Activated CD8-positive, alpha-beta memory T cell treated with anti-CD3 and anti-CD28 coated beads, Interleukin-2, amount 10 ng/mL, durations not matched to agents 7 days and 5 days (primary cell): ENCODE measurements around the gene YIPF5. TPM values are rescaled to one million over a fixed set of nuclear protein-coding genes. Genes with fewer than 3 reads are reported as not detected.

Experiments
- ATAC-seq: fragments of 150-1000 bp; cut with Tn5 transposase; one replicate; pipeline ENCODE4 v1.10.0; 2021; ENCODE audit warnings: moderate library complexity
- CTCF ChIA-PET: fragments of 350-600 bp; sonication (Branson Sonifier 250); formaldehyde crosslinking; loops from one replicate; lab custom pipeline; 2021; ENCODE audit warnings: antibody characterized with exemption; lab: Charles Lee
- DNase-seq: peaks from one replicate; pipeline ENCODE4 v3.0.0-alpha.2; 2020
- H3K27ac Mint-ChIP-seq: one replicate; pipeline ENCODE4 v1.8.0; 2021; ENCODE audit warnings: mild to moderate bottlenecking, mixed read lengths
- H3K27me3 Mint-ChIP-seq: one replicate; pipeline ENCODE4 v1.8.0; 2021; ENCODE audit warnings: mixed read lengths
- H3K36me3 Mint-ChIP-seq: one replicate; pipeline ENCODE4 v1.8.0; 2021; ENCODE audit warnings: mild to moderate bottlenecking, mixed read lengths
- H3K4me1 Mint-ChIP-seq: one replicate; pipeline ENCODE4 v1.8.0; 2021; ENCODE audit warnings: mixed read lengths
- H3K4me3 Mint-ChIP-seq: one replicate; pipeline ENCODE4 v1.8.0; 2021; ENCODE audit warnings: mild to moderate bottlenecking, moderate library complexity, mixed read lengths
- H3K9me3 Mint-ChIP-seq: one replicate; pipeline ENCODE4 v1.8.0; 2022; ENCODE audit warnings: low read depth, mixed read lengths
- total RNA-seq, 2 experiments: library from RNA; stranded (reverse); gene quantifications; one replicate each; pipeline ENCODE4 v1.2.3, GENCODE V29; 2021

Gene YIPF5
- total RNA-seq, 2 experiments from 2014 or later: 26.9 to 34.3 TPM

GRCh38 chr5:144195448-144195847, 25.0 kb upstream of the YIPF5 start:
- CTCF ChIA-PET: interaction anchor here (0.8 to 1.0 kb wide), 2 partner anchors 8 to 10 kb away, joined by 3 to 4 read pairs; no protein-coding TSS in a partner anchor
- peaks cover 21% of the 10 kb centered on the region for H3K27me3 Mint-ChIP-seq
- no peak overlapping the region for H3K4me3 Mint-ChIP-seq
- no peaks in the 10 kb centered on the region for H3K36me3 Mint-ChIP-seq
- DNase-seq (no peak), ATAC-seq (no peak)
- peaks cover 12% of the 10 kb centered on the region for H3K4me1 Mint-ChIP-seq
- H3K27ac Mint-ChIP-seq: no peak overlapping the region
- no peaks in the 10 kb centered on the region for H3K9me3 Mint-ChIP-seq

- peaks cover 15% of the 10 kb centered on the region for H3K27me3 Mint-ChIP-seq
- peaks cover 24% of the 10 kb centered on the region for H3K4me1 Mint-ChIP-seq
- H3K36me3 Mint-ChIP-seq: no peaks in the 10 kb centered on the region
- CTCF ChIA-PET: interaction anchor here (1.3 to 1.5 kb wide), 2 partner anchors 10 to 51 kb away, joined by 3 to 7 read pairs; no protein-coding TSS in a partner anchor
- no peak for DNase-seq
- H3K4me3 Mint-ChIP-seq: no peak overlapping the region
- no peaks in the 10 kb centered on the region for H3K9me3 Mint-ChIP-seq
- H3K27ac Mint-ChIP-seq: no peak overlapping the region
- no peak for ATAC-seq
Measured at GRCh38 chr5:144194144-144194543, 23.7 kb upstream of the YIPF5 start.

- Mint-ChIP-seq H3K9me3 (no peaks in the 10 kb centered on the region), H3K36me3 (no peaks in the 10 kb centered on the region), H3K4me1 (peaks cover 39% of the 10 kb centered on the region), H3K27ac (no peak overlapping the region), H3K4me3 (no peak overlapping the region), H3K27me3 (peaks cover 4% of the 10 kb centered on the region)
- CTCF ChIA-PET: interaction anchor here (0.8 to 3.8 kb wide), 5 partner anchors 9 to 1475 kb away, joined by 3 to 27 read pairs (median 3); partner anchors contain the start of genes KCTD16 and YIPF5
- ATAC-seq: no peak
- no peak for DNase-seq
Measured at GRCh38 chr5:144192661-144193060, 22.2 kb upstream of the YIPF5 start.

- Mint-ChIP-seq H3K9me3 (no peaks in the 10 kb centered on the region), H3K27me3 (no peaks in the 10 kb centered on the region), H3K36me3 (no peaks in the 10 kb centered on the region), H3K27ac (no peak overlapping the region), H3K4me3 (no peak overlapping the region), H3K4me1 (peaks cover 46% of the 10 kb centered on the region)
- DNase-seq: peak; percentile 50
- CTCF ChIA-PET: interaction anchor here (0.7 to 3.8 kb wide), 10 partner anchors 8 to 1475 kb away, joined by 3 to 27 read pairs (median 3); partner anchors contain the start of genes KCTD16 and YIPF5
- peak; percentile 79 for ATAC-seq
Measured at GRCh38 chr5:144191998-144192397, 21.5 kb upstream of the YIPF5 start.

DNA sequence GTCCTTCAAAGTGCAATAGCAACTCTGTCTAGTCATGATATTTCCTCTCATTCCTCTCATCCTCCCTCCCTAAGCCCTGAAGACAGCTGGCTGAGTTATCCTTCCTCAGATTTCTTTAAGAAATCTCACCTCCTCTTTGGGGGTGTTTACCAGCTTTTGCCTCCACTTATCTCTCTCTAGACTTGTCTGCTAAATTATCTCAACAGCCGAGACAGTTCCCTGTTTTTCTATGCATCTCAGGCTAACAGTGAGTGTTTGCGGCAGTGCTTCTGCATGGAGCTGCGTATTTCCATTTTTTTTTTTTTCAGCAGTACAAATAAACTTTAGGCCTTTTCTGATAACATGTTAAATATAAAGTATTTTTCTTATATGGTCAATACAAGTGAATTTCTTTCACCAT, 21.1 kb upstream of the YIPF5 start:
- DNase-seq: no peak
- no peak for ATAC-seq
- H3K4me3 Mint-ChIP-seq: no peak overlapping the region
- no peaks in the 10 kb centered on the region for H3K36me3 Mint-ChIP-seq
- H3K4me1 Mint-ChIP-seq: peaks cover 49% of the 10 kb centered on the region
- no peaks in the 10 kb centered on the region for H3K27me3 Mint-ChIP-seq
- CTCF ChIA-PET: interaction anchor here (0.7 to 3.8 kb wide), 7 partner anchors 8 to 1188 kb away, joined by 3 to 27 read pairs (median 3); partner anchors contain the start of genes KCTD16 and YIPF5
- no peaks in the 10 kb centered on the region for H3K9me3 Mint-ChIP-seq
- no peak overlapping the region for H3K27ac Mint-ChIP-seq

DNA sequence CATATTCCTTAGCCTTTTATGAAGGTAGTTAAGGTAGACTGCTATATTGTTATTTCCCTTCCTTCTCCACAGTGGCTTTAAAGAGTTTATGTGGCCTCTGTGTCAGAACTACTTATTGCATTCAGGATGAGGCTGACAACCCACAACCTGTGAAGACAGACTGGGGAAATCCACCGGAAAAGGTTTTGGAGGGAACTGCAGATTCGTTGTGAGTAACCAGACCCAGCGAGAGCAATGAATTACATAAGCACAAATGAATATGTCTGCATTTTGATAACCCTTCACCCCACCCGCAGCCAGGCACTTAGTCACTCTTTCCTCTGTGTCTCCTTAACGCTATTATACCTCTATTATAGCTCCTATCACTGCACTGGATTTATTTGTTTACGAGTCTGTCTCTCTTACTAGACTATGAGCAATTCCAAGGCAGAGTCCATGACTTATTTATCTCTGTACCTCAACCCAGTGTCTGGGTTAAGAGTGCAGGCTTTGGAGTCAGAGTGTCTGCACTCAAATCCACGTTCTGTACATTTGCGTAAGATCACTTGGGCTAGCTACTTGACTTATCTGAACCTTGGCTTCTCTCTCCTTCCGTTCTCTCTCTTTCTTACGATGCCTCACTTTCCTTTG, 19.5 kb upstream of the YIPF5 start:
- Mint-ChIP-seq H3K4me1 (peaks cover 55% of the 10 kb centered on the region), H3K36me3 (no peaks in the 10 kb centered on the region), H3K4me3 (peak overlapping the region; percentile 56), H3K27ac (peak overlapping the region; percentile 88), H3K9me3 (no peaks in the 10 kb centered on the region), H3K27me3 (no peaks in the 10 kb centered on the region)
- DNase-seq: peak; percentile 89
- CTCF ChIA-PET: interaction anchor here (1.0 to 3.8 kb wide), 3 partner anchors 14 to 47 kb away, joined by 3 to 27 read pairs (median 3); partner anchors contain the start of genes KCTD16 and YIPF5
- peak; percentile 77 for ATAC-seq

DNA sequence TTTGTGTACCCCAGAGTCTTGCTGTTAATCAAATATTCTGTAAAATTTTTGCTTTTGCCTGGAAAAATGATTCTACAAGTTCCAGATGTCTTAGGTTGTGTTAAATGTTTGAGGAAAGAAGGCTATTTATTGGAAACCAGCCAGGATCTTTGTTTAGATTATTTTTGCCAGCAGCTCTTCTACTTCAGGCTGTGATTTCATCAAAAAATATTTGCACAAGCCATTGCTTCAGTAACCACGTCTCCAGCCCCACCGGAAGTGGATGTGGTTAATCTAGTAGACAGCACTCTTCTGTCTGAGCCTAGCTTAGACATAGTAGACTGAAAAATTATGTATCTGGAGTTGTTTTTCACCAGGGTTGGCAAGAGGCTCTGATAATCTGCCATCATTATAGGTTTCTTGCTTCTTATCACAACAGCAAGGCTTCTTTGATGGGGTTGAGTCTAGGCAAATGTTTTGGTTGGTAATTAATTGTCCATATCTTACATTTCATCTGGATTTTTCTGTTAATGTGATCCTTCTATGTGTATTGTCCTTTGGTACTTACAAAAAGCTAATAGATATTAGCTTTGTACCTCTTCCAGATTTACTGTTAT, 17.3 kb upstream of the YIPF5 start:
- peak; percentile 49 for ATAC-seq
- Mint-ChIP-seq H3K27ac (peak overlapping the region; percentile 88), H3K27me3 (no peaks in the 10 kb centered on the region), H3K4me1 (peaks cover 59% of the 10 kb centered on the region), H3K9me3 (no peaks in the 10 kb centered on the region), H3K36me3 (no peaks in the 10 kb centered on the region), H3K4me3 (peak overlapping the region; percentile 38)
- DNase-seq: peak; percentile 95
- CTCF ChIA-PET: interaction anchor here (0.6 to 1.8 kb wide), 7 partner anchors 9 to 1361 kb away, joined by 3 to 9 read pairs (median 3); partner anchors contain the start of genes KCTD16 and YIPF5

DNA sequence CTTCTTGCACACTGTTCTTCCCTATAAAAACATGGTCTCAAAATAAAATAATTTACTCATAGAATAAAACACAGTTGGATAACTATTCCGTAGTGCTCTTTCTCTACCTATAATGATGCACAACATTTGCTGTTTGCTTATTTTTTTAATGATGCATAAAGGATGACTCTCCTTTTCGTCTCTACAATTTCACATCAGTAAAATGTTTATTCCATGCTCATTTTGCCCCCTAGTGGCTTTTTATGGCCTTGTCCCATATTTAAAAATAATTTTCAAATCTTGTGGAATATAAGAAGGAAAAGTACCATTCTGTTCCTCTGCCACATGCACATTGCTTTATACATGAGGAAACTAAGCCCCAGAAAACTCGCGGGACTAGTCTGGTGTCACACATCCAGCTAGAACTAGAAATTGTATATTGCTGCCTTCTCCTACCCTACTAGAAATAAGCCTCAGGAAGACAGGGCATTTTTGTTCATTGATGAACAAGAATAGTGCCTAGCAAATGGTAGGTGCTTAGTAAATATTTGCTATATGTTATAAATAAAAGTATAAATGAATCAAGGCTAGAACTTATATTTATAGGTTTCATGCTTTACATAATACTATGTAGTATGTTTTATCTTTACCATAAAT, 12.9 kb upstream of the YIPF5 start:
- Mint-ChIP-seq H3K9me3 (no peaks in the 10 kb centered on the region), H3K27ac (no peak overlapping the region)
- DNase-seq: no peak

DNA sequence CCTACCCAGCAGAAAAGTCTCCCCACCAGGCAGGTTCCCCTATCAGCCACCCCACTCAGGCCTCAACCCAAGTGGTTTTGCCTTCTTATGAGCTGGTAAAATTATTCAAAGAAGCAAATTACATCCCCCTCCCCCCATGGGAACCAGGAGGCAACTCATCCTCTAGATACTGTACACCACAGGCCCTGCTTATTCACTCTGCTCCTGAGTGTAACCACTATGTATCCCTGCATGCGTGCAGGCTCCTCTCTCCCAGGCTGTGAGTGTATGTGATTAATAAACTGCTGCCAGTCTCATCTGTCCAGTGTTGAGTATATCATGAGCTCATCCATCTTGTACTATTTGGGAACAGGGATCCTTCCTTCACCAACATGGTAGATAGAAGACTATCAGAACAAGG, 8.8 kb upstream of the YIPF5 start:
- Mint-ChIP-seq H3K4me1 (peaks cover 15% of the 10 kb centered on the region), H3K9me3 (no peaks in the 10 kb centered on the region), H3K36me3 (no peaks in the 10 kb centered on the region), H3K4me3 (no peak overlapping the region), H3K27ac (no peak overlapping the region), H3K27me3 (peaks cover 5% of the 10 kb centered on the region)
- DNase-seq: no peak
- CTCF ChIA-PET: no interaction called here
- no peak for ATAC-seq

More for the DNA sequence above, 12.9 kb upstream of the YIPF5 start:
- ATAC-seq: no peak
- Mint-ChIP-seq H3K27me3 (no peaks in the 10 kb centered on the region), H3K36me3 (no peaks in the 10 kb centered on the region), H3K4me1 (peaks cover 28% of the 10 kb centered on the region), H3K4me3 (no peak overlapping the region)
- CTCF ChIA-PET: interaction anchor here (0.8 to 1.2 kb wide), 3 partner anchors 8 to 12 kb away, joined by 3 to 4 read pairs (median 3); partner anchors contain the start of genes KCTD16 and YIPF5

DNA sequence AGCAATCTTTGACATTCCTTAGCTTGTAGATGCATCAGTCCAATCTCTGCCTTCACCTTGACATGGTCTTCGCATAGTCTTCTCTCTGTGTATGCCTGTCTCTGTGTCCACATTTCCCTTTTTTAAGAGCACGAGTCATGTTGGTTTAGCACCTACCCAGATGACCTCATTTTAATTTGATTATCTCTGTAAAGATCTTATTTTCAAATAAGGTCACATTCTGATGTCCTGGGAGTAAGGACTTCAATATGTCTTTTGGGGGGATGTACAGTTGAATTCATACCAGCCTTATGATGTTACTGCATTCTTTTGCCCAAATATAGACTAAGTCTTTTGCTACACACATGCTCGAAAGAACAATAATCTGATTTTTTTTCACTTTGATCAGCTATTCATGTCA, 7.1 kb upstream of the YIPF5 start:
- H3K36me3 Mint-ChIP-seq: no peaks in the 10 kb centered on the region
- CTCF ChIA-PET: no interaction called here
- H3K9me3 Mint-ChIP-seq: no peaks in the 10 kb centered on the region
- H3K27ac Mint-ChIP-seq: no peak overlapping the region
- DNase-seq: no peak
- H3K27me3 Mint-ChIP-seq: peaks cover 12% of the 10 kb centered on the region
- ATAC-seq: no peak
- H3K4me1 Mint-ChIP-seq: peaks cover 10% of the 10 kb centered on the region
- H3K4me3 Mint-ChIP-seq: no peak overlapping the region

GRCh38 chr5:144173766-144174165, 3.3 kb upstream of the YIPF5 start:
- CTCF ChIA-PET: no interaction called here
- Mint-ChIP-seq H3K27ac (no peak overlapping the region), H3K27me3 (peaks cover 12% of the 10 kb centered on the region), H3K36me3 (peaks cover 3% of the 10 kb centered on the region), H3K9me3 (no peaks in the 10 kb centered on the region), H3K4me3 (no peak overlapping the region), H3K4me1 (peaks cover 33% of the 10 kb centered on the region)
- DNase-seq (no peak), ATAC-seq (no peak)

DNA sequence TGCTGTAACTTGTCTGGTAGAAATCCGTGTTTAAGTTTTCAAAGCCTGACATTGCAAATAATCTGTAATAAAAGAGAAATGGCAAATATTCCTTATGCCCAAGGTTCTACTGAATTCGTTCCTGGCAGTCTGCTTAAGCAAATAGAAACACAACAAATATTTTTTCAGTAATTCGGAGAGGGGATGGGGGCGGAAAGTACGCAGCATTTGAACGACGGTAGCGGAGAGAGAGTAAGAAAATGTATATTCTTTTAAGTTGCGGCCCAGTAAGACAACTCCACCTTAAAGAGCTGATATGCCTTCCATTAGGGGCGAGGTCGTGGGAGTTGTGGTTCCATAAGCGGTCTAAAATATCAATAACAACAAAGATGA, 569 bp downstream of the YIPF5 start:
- Mint-ChIP-seq H3K4me3 (peak overlapping the region; percentile 98), H3K36me3 (peaks cover 10% of the 10 kb centered on the region), H3K4me1 (peaks cover 39% of the 10 kb centered on the region), H3K27me3 (peaks cover 12% of the 10 kb centered on the region), H3K27ac (peak overlapping the region; percentile 87), H3K9me3 (no peaks in the 10 kb centered on the region)
- no peak for DNase-seq
- CTCF ChIA-PET: interaction anchor here (1.0 to 3.6 kb wide), 5 partner anchors 18 to 36 kb away, joined by 3 to 27 read pairs (median 8); no protein-coding TSS in a partner anchor
- ATAC-seq: no peak

DNA sequence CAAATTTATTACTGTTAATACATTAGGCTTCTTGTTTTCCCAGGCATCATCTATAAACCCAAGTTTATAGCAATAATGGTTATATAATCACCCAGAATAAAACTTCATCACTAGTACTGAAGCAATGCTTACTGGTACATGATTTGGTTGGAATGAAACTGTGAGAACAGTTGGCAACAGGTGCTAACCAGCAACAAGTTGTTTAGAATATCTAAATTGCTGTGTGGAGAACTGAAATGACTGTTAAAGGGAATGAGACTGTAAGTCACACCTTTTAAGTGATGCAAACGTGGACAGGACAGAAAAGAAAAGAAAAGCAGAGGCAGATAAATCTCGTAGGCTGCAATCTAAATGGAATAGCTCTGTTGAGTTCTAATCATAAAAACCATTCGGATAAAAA, 2.5 kb downstream of the YIPF5 start:
- ATAC-seq (no peak), DNase-seq (no peak)
- Mint-ChIP-seq H3K36me3 (peaks cover 16% of the 10 kb centered on the region), H3K4me1 (peaks cover 39% of the 10 kb centered on the region), H3K27ac (no peak overlapping the region), H3K9me3 (no peaks in the 10 kb centered on the region), H3K4me3 (no peak overlapping the region), H3K27me3 (peaks cover 2% of the 10 kb centered on the region)
- CTCF ChIA-PET: interaction anchor here (1.8 kb wide), 1 partner anchor 20 kb away, joined by 8 read pairs; no protein-coding TSS in a partner anchor
